Panc1 (cell line): ENCODE results near the gene WBP2NL. TPM values are rescaled to one million over a fixed set of nuclear protein-coding genes. Genes with fewer than 3 reads are reported as not detected.

Experiments
- ATAC-seq: fragments of 200-7000 bp; cut with Tn5 transposase; 2 replicates; pipeline ENCODE4 v1.9.1; 2020; ENCODE audit warnings: mild to moderate bottlenecking, moderate library complexity
- BruUV-seq: library from RNA; stranded (reverse); fragments of 400-500 nt; replicated peaks from 2 replicates; lab custom pipeline; 2021; lab: Mats Ljungman, UMichigan
- CTCF ChIA-PET: fragments of 300-600 bp; sonication (Branson Sonifier 250); formaldehyde crosslinking; loops from one replicate; lab custom pipeline; 2022; ENCODE audit warnings: antibody characterized with exemption; lab: Charles Lee
- POLR2A ChIA-PET: fragments of 300-600 bp; sonication (Branson Sonifier 250); formaldehyde crosslinking; loops from one replicate; lab custom pipeline; 2022; ENCODE audit warnings: antibody characterized with exemption; lab: Charles Lee
- DNase-seq: peaks from one replicate; pipeline ENCODE4 v3.0.0-alpha.2; 2010; ENCODE audit warnings: low read depth, low spot score
- H3K27ac ChIP-seq: 2 replicates; pipeline ENCODE4 v1.5.1; 2011; ENCODE audit warnings: mild to moderate bottlenecking, low read length, inconsistent platforms
- H3K27me3 ChIP-seq: fragments of 200-500 bp; sonication (Bioruptor generic); 2 replicates; pipeline ENCODE4 v1.6.0; 2014; ENCODE audit warnings: low read length, inconsistent platforms; ENCODE audit not compliant: control insufficient read depth, insufficient read depth
- H3K36me3 ChIP-seq: fragments of 200-500 bp; sonication (Bioruptor generic); 2 replicates; pipeline ENCODE4 v1.5.1; 2014; ENCODE audit warnings: inconsistent platforms, mild to moderate bottlenecking, low read length, moderate library complexity; ENCODE audit not compliant: control insufficient read depth, insufficient read depth
- H3K4me1 ChIP-seq: 2 replicates; pipeline ENCODE4 v1.5.1; 2011; ENCODE audit warnings: inconsistent platforms, mild to moderate bottlenecking, low read length, moderate library complexity; ENCODE audit not compliant: control insufficient read depth, insufficient read depth
- H3K4me3 ChIP-seq, 2 experiments: 2 replicates each; pipeline ENCODE4 v1.5.1; 2011 to 2012; ENCODE audit warnings: low read depth in 2 of 2, low read length in 2 of 2, mild to moderate bottlenecking in 2 of 2, inconsistent platforms in 1 of 2, moderate library complexity in 1 of 2
- H3K9me3 ChIP-seq: fragments of 200-500 bp; sonication (Bioruptor generic); 2 replicates; pipeline ENCODE4 v1.5.1; 2014; ENCODE audit warnings: low read depth, mild to moderate bottlenecking, inconsistent platforms, low read length, moderate library complexity; ENCODE audit not compliant: control insufficient read depth, insufficient read depth
- CTCF ChIP-seq: fragments of 450-650 bp; IDR thresholded peaks from 2 replicates; pipeline ENCODE4 v1.5.1; 2017; ENCODE audit warnings: mild to moderate bottlenecking
- POLR2AphosphoS5 ChIP-seq: IDR thresholded peaks from 2 replicates; pipeline ENCODE4 v1.6.1; 2012; ENCODE audit warnings: mild to moderate bottlenecking, low read depth, low read length, moderate library complexity
- REST ChIP-seq, 2 experiments: IDR thresholded peaks; 2 replicates each; pipeline ENCODE4 v1.6.1; 2011 to 2012; ENCODE audit warnings: low read depth in 2 of 2, control low read depth in 1 of 2, low read length in 1 of 2, mild to moderate bottlenecking in 1 of 2, moderate library complexity in 1 of 2; ENCODE audit not compliant: insufficient read depth in 1 of 2
- SIN3A ChIP-seq: IDR thresholded peaks from 2 replicates; pipeline ENCODE4 v1.6.1; 2012; ENCODE audit warnings: low read depth, mild to moderate bottlenecking, low read length, moderate library complexity, borderline replicate concordance; ENCODE audit not compliant: insufficient read depth
- TCF7L2 ChIP-seq: IDR thresholded peaks from 2 replicates; pipeline ENCODE4 v1.6.1; 2011; ENCODE audit warnings: mild to moderate bottlenecking, low read depth, low read length, inconsistent platforms
- in situ Hi-C: cut with HindIII; loops from 2 replicates; pipeline ENCODE4 v1.10.0; 2016; ENCODE audit warnings: low sequenced_read_pairs, low pct_unique_long_range_greater_than_20kb
- intact Hi-C: fragments of 100-400 bp; cut with micrococcal nuclease; formaldehyde crosslinking; loops from one replicate; pipeline ENCODE4 v1.10.0; 2022; ENCODE audit not compliant: unreplicated experiment
- total RNA-seq: library from RNA; stranded (reverse); gene quantifications from one replicate; pipeline ENCODE4 v1.2.1, GENCODE V29; 2021; ENCODE audit not compliant: unreplicated experiment

Gene WBP2NL
- total RNA-seq, 1 experiment from 2014 or later: 0.44 TPM

GRCh38 chr22:41964112-41964491, 34.5 kb upstream of the WBP2NL start:
- H3K9me3 ChIP-seq: no peaks in the 10 kb centered on the region
- H3K4me3 ChIP-seq: no peak overlapping the region
- no peak for TF ChIP-seq SIN3A
- TF ChIP-seq CTCF: no peak
- no peak for TF ChIP-seq POLR2AphosphoS5
- no peak for TF ChIP-seq REST (IDR thresholded peaks at IDR 0.05; ENCODE audit: insufficient read depth in 1 of 2, low read depth in 2 of 2, low read length in 1 of 2)
- TF ChIP-seq TCF7L2: no peak
- H3K4me1 ChIP-seq: peaks cover 5% of the 10 kb centered on the region; the same call in 1 of the 2 replicates
- H3K27ac ChIP-seq: no peak overlapping the region
- H3K27me3 ChIP-seq: no peaks in the 10 kb centered on the region
- no peak for DNase-seq
- CTCF ChIA-PET: no interaction called here
- no peak for ATAC-seq
- no TSS peak for BruUV-seq
- POLR2A ChIA-PET: no interaction called here
- intact Hi-C loops: loop anchor here (10.0 kb wide), 1 partner anchor 151 kb away; no protein-coding TSS in a partner anchor
- no peaks in the 10 kb centered on the region for H3K36me3 ChIP-seq
- in situ Hi-C loops: no loop called here

GRCh38 chr22:41966225-41966606, 32.4 kb upstream of the WBP2NL start:
- no peak overlapping the region for H3K4me3 ChIP-seq
- H3K27ac ChIP-seq: no peak overlapping the region
- TF ChIP-seq TCF7L2 (no peak), REST (IDR thresholded peaks at IDR 0.05; ENCODE audit: insufficient read depth in 1 of 2, low read depth in 2 of 2, low read length in 1 of 2) (no peak), SIN3A (no peak), POLR2AphosphoS5 (no peak), CTCF (no peak)
- no peaks in the 10 kb centered on the region for H3K9me3 ChIP-seq
- BruUV-seq: no TSS peak
- no peaks in the 10 kb centered on the region for H3K4me1 ChIP-seq
- ATAC-seq (no peak), DNase-seq (no peak)
- CTCF ChIA-PET: no interaction called here
- POLR2A ChIA-PET: no interaction called here
- no peaks in the 10 kb centered on the region for H3K36me3 ChIP-seq
- in situ Hi-C loops (no loop called here), intact Hi-C loops (loop anchor here (5.0 to 10.0 kb wide), 2 partner anchors 106 to 149 kb away; partner anchors contain the start of genes NAGA and PHETA2)
- no peaks in the 10 kb centered on the region for H3K27me3 ChIP-seq
